Testis (tissue), 3 donors: Measurements from ENCODE around the gene HMCN1. TPM values are rescaled to one million over a fixed set of nuclear protein-coding genes. Genes with fewer than 3 reads are reported as not detected.

Experiments
- DNase-seq: peaks from one replicate; pipeline ENCODE4 v3.0.0-alpha.2; 2019
- H3K27ac ChIP-seq, 2 donors: fragments of 200-600 bp; sonication (generic); one replicate each; pipeline ENCODE4 v1.5.1; 2019
- H3K27me3 ChIP-seq: fragments of 200-600 bp; sonication (generic); one replicate; pipeline ENCODE4 v1.5.1; 2019
- H3K36me3 ChIP-seq: fragments of 200-600 bp; sonication (generic); one replicate; pipeline ENCODE4 v1.5.1; 2017; ENCODE audit warnings: low read depth; ENCODE audit errors: missing control alignments
- H3K4me1 ChIP-seq: fragments of 200-600 bp; sonication (generic); one replicate; pipeline ENCODE4 v1.5.1; 2019
- H3K4me3 ChIP-seq, 2 donors: fragments of 200-600 bp; sonication (generic); one replicate each; pipeline ENCODE4 v1.5.1; 2017 to 2019
- H3K9me3 ChIP-seq: fragments of 200-600 bp; sonication (generic); one replicate; pipeline ENCODE4 v1.5.1; 2017
- CTCF ChIP-seq, 3 experiments: fragments of 450-650 bp in 2 of 3; fragments of 200-600 bp in 1 of 3; sonication (generic) in 1 of 3; IDR thresholded peaks; one replicate each; pipeline ENCODE4 v1.5.1; 2016 to 2019; ENCODE audit warnings: antibody characterized with exemption in 3 of 3, mild to moderate bottlenecking in 2 of 3, moderate library complexity in 1 of 3
- POLR2A ChIP-seq: fragments of 450-650 bp; IDR thresholded peaks from one replicate; pipeline ENCODE4 v1.6.1; 2017; ENCODE audit warnings: antibody characterized with exemption, mild to moderate bottlenecking, moderate library complexity
- WGBS, 2 donors: methylation state at CpG; one replicate each; pipeline ENCODE4 v1.1.5; 2018; 5-methylcytosine and 5-hydroxymethylcytosine counted together
- intact Hi-C: fragments of 100-400 bp; cut with DNase I; formaldehyde crosslinking; loops from one replicate; pipeline ENCODE4 v1.15.1; 2023; ENCODE audit warnings: low total_unique reads
- polyA plus RNA-seq: library from polyadenylated mRNA; stranded (reverse); fragments of 350-450 nt; fragmentation: Illumina TruSeq; extraction: RNeasy Lipid Tissue Mini Kit (QIAGEN cat#74804); gene quantifications from one replicate; pipeline ENCODE4 v1.2.3, GENCODE V29; 2014; ENCODE audit warnings: low read depth, low replicate concordance; ENCODE audit not compliant: insufficient read depth
- total RNA-seq, 2 donors: library from RNA; depleted of rRNA; stranded (reverse); fragments of >200 nt; gene quantifications; one replicate each; pipeline ENCODE4 v1.2.3, GENCODE V29; 2016

The HMCN1 gene
- total and polyA plus RNA-seq, 3 donors from 2014 or later, result 5.2 to 6.2 (median 5.7) TPM

GRCh38 chr1:186073697-186074096 is 339.5 kb downstream of the HMCN1 start:
- Histone ChIP-seq H3K4me1 (no peaks in the 10 kb centered on the region), H3K36me3 (no peaks in the 10 kb centered on the region), H3K27me3 (no peaks in the 10 kb centered on the region), H3K9me3 (no peaks in the 10 kb centered on the region), H3K27ac (no peak overlapping the region), H3K4me3 (no peak overlapping the region)
- DNase-seq, result no peak
- WGBS, 2 donors, result 92 to 98% methylated on average over 1 of the region's 1 CpG
- no peak for TF ChIP-seq POLR2A
- TF ChIP-seq CTCF (IDR thresholded peaks at IDR 0.05), result no peak
- intact Hi-C loops, result no loop called here

- Histone ChIP-seq H3K9me3 (no peaks in the 10 kb centered on the region), H3K27me3 (no peaks in the 10 kb centered on the region), H3K4me1 (no peaks in the 10 kb centered on the region), H3K27ac (no peak overlapping the region), H3K36me3 (no peaks in the 10 kb centered on the region), H3K4me3 (no peak overlapping the region)
- 56 to 66% methylated on average over 4 of the region's 4 CpGs for WGBS, 2 donors
- no peak for DNase-seq
- TF ChIP-seq POLR2A (no peak), CTCF (IDR thresholded peaks at IDR 0.05) (no peak)
- intact Hi-C loops, result no loop called here
Measured at GRCh38 chr1:186076006-186076405, 341.8 kb downstream of the HMCN1 start.

- TF ChIP-seq POLR2A (no peak), CTCF (IDR thresholded peaks at IDR 0.05) (no peak)
- Histone ChIP-seq H3K27me3 (no peaks in the 10 kb centered on the region), H3K4me3 (no peak overlapping the region), H3K4me1 (no peaks in the 10 kb centered on the region), H3K9me3 (no peaks in the 10 kb centered on the region), H3K36me3 (no peaks in the 10 kb centered on the region), H3K27ac (no peak overlapping the region)
- intact Hi-C loops, result no loop called here
- no peak for DNase-seq
- WGBS, 2 donors, result 46 to 59% methylated on average over 2 of the region's 2 CpGs
Measured at GRCh38 chr1:186078245-186078644, 344.1 kb downstream of the HMCN1 start.

GRCh38 chr1:186079084-186079684 is 345.0 kb downstream of the HMCN1 start:
- Histone ChIP-seq H3K4me1 (no peaks in the 10 kb centered on the region), H3K27me3 (no peaks in the 10 kb centered on the region), H3K4me3 (no peak overlapping the region), H3K9me3 (no peaks in the 10 kb centered on the region), H3K36me3 (no peaks in the 10 kb centered on the region), H3K27ac (no peak overlapping the region)
- DNase-seq, result no peak
- 73 to 78% methylated on average over 4 to 7 of the region's 7 CpGs for WGBS, 2 donors
- TF ChIP-seq POLR2A, result no peak
- no peak for TF ChIP-seq CTCF (IDR thresholded peaks at IDR 0.05)
- intact Hi-C loops, result no loop called here

- TF ChIP-seq POLR2A (no peak), CTCF (IDR thresholded peaks at IDR 0.05) (no peak)
- Histone ChIP-seq H3K4me3 (no peak overlapping the region), H3K27me3 (no peaks in the 10 kb centered on the region), H3K9me3 (no peaks in the 10 kb centered on the region), H3K36me3 (no peaks in the 10 kb centered on the region), H3K4me1 (no peaks in the 10 kb centered on the region), H3K27ac (no peak overlapping the region)
- intact Hi-C loops, result no loop called here
- 49 to 50% methylated on average over 6 of the region's 6 CpGs for WGBS, 2 donors
- DNase-seq, result peak; percentile 66
Measured at GRCh38 chr1:186082235-186082937, 348.2 kb downstream of the HMCN1 start.
